Measurements from ENCODE around the gene SPATA20. TPM values are rescaled to one million over a fixed set of nuclear protein-coding genes. Genes with fewer than 3 reads are reported as not detected.
A peak's percentile ranks its signal among the peaks of the same experiment; 100 is the strongest.

Gene SPATA20
- total RNA-seq, 1 experiment from 2014 or later: 59.6 TPM

GRCh38 chr17:50534222-50534978 lies 12.6 kb upstream of the SPATA20 start:
- no peaks in the 10 kb centered on the region for H3K9me3 ChIP-seq
- peaks cover 15% of the 10 kb centered on the region for H3K27me3 ChIP-seq
- no peaks in the 10 kb centered on the region for H3K36me3 ChIP-seq
- DNase-seq: no peak
- no peak overlapping the region for H3K4me3 ChIP-seq

DNA sequence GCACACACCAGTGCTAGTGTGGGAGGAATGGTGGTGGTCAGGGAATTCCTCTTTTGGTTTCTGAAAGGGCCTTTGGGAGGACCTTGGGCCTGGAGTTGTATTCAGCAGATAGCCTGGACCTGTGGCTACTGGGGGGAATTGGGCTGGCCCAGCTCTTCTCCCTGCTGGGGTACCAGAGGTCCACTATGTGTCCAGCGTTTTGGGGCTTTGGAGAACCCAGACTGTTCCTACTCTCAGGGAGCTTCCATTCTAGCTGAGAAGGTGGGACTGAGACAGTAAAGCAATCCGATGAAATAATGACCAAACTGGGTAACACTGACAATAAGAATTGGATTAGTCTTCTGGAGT lies 12.0 kb upstream of the SPATA20 start:
- no peak for DNase-seq
- Histone ChIP-seq H3K4me3 (no peak overlapping the region), H3K27me3 (peaks cover 14% of the 10 kb centered on the region), H3K36me3 (no peaks in the 10 kb centered on the region), H3K9me3 (no peaks in the 10 kb centered on the region)

DNA sequence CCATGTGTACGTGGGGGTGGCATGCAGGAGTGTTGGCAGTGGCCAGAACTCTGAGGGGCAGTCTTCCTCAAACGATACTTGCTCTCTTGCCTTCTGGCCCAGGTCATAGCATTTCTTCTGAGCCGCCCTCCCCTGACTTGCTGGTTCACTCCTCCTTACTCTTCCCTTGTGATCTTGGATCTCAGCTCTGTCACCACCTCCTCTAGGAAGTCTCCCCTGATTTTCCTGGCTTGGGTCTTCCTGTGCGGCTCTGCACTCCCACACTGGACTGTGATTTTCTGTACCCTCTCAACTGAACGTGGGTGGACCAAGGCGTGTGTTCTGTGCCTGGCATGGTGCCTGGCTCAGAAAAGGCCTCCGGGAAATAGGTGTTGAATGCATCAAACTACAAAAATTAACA lies 11.6 kb upstream of the SPATA20 start:
- Histone ChIP-seq H3K36me3 (no peaks in the 10 kb centered on the region), H3K9me3 (no peaks in the 10 kb centered on the region), H3K27me3 (peaks cover 11% of the 10 kb centered on the region), H3K4me3 (no peak overlapping the region)
- no peak for DNase-seq

DNA sequence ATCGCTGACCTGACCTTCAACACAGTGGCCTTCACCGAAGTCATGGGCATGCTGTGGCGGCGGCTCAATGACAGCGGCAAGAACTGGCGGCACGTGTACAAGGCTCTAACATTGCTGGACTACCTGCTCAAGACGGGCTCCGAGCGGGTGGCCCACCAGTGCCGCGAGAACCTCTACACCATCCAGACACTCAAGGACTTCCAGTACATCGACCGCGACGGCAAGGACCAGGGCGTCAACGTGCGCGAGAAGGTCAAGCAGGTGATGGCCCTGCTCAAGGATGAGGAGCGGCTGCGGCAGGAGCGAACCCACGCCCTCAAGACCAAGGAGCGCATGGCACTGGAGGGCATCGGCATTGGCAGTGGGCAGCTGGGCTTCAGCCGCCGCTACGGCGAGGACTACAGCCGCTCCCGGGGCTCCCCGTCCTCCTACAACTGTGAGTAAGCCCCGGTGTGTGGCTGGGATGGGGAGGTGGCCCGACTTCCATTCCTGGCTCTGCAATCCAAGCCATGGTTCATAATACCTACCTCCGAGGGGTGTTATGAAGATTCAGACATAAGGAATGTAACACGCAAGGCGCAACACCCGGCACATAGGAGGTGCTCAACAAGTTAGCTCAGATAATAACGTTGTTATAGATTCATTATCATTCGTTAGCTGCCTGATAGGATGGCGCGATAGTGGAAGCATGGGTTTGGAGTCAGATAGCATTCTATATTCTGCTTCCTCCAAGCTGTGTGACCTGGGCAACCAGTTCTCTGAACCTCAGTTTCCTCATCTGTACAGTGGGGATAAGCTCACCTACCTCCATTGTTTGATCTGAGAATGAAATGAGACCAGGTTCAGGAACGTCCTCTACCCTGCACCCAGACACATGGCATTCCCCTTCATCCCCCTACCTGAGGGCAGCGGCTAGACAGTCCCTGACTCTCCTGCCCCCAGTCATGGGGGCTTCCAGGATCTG lies 10.0 kb upstream of the SPATA20 start:
- H3K9me3 ChIP-seq: no peaks in the 10 kb centered on the region
- DNase-seq: no peak

DNA sequence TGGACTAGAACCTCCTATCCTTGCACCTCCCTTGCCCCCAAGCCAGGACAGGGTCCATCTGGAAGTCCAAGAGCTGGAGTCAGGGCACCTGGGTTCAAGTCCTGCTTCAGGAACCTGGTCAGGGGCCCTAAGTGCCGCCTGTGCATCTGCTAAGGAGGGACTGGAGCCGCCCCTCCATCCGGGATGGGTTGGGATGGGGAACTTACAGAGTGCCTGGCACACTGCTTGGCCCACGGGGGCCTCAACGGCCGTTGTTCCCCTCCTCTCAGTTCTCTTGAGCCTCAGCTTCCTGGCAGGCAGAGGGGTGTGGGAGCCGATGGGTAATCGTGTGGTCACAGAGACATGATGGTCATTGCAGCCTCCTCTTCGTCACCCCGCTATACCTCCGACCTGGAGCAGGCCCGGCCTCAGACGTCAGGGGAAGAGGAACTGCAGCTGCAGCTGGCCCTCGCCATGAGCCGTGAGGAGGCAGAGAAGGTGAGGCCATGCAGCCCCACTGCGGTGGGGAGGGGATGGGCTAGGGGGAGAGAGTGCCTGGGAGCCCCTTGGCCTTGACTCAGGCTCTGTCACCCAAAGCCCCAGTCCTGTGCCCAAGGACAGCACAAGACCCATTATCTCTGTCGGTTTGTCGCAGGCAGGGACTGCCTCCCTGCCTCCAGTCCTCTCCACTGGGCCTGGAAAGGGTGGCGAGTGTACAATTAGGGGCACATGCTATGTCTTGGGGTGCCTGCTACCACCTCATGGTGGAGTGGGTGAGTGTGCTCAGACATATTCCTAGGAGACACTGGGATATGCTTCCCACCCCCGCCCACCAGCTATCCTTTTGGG lies 9.0 kb upstream of the SPATA20 start:
- Histone ChIP-seq H3K36me3 (no peaks in the 10 kb centered on the region), H3K27me3 (peaks cover 3% of the 10 kb centered on the region; the same call in 1 of the 2 replicates), H3K9me3 (no peaks in the 10 kb centered on the region), H3K4me3 (no peak overlapping the region)
- DNase-seq: no peak

More for the DNA sequence above, 10.0 kb upstream of the SPATA20 start:
- H3K27me3 ChIP-seq: peaks cover 11% of the 10 kb centered on the region
- no peak overlapping the region for H3K4me3 ChIP-seq
- no peaks in the 10 kb centered on the region for H3K36me3 ChIP-seq

- Histone ChIP-seq H3K9me3 (no peaks in the 10 kb centered on the region), H3K27me3 (no peaks in the 10 kb centered on the region), H3K4me3 (no peak overlapping the region), H3K36me3 (no peaks in the 10 kb centered on the region)
- DNase-seq: no peak
Observed at GRCh38 chr17:50538549-50539410, 8.2 kb upstream of the SPATA20 start.

DNA sequence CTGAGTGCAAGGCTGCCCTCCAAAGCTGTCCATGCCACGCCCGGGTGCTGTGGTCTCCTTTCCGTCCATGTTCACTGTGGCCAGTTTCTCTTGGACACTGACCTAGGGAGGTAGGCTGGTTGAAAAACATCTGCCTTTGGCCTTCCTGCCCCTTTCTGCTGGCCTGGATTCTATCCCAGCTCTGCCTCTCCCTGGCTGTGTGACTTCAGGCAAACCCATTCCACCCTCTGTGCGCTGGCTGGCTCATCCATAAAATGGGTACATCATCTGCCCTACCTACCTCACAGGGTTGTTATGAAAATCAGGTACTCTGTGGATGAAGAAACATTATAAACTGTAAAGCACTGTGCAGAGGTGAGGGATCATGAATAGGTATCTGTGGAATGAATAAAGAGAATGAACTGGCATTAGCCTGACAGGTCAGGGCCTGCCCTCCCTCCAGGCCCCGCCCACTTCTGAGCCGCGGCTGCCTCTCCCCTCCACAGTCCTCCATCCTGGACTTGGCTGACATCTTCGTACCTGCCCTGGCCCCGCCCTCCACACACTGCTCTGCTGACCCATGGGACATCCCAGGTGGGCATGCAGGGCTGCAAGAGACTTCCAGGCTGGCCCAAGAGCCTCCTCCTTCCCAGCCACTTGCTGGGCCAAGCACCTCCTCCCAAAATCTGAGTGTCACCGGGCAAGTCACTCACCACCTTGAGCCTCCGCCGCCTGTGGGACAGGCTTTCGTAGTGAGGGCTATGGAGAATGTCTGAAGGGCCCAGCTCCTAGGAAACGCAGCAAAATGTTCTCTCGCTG lies 7.0 kb upstream of the SPATA20 start:
- Histone ChIP-seq H3K9me3 (no peaks in the 10 kb centered on the region), H3K27me3 (no peaks in the 10 kb centered on the region), H3K36me3 (no peaks in the 10 kb centered on the region), H3K4me3 (no peak overlapping the region)
- DNase-seq: no peak

GRCh38 chr17:50540560-50541401 lies 6.2 kb upstream of the SPATA20 start:
- DNase-seq: no peak
- peak overlapping the region; percentile 55; the same call in 1 of the 2 replicates for H3K4me3 ChIP-seq

GRCh38 chr17:50541402-50541715 lies 5.6 kb upstream of the SPATA20 start:
- no peak for DNase-seq
- no peaks in the 10 kb centered on the region for H3K36me3 ChIP-seq
- H3K9me3 ChIP-seq: no peaks in the 10 kb centered on the region
- H3K4me3 ChIP-seq: peak overlapping the region; percentile 55
- H3K27me3 ChIP-seq: no peaks in the 10 kb centered on the region

More at GRCh38 chr17:50540560-50541401, 6.2 kb upstream of the SPATA20 start:
- no peaks in the 10 kb centered on the region for H3K36me3 ChIP-seq
- H3K27me3 ChIP-seq: no peaks in the 10 kb centered on the region
- no peaks in the 10 kb centered on the region for H3K9me3 ChIP-seq

- DNase-seq: peak; percentile 93
- no peaks in the 10 kb centered on the region for H3K27me3 ChIP-seq
- no peaks in the 10 kb centered on the region for H3K36me3 ChIP-seq
- no peaks in the 10 kb centered on the region for H3K9me3 ChIP-seq
- H3K4me3 ChIP-seq: peak overlapping the region; percentile 55
Observed at GRCh38 chr17:50541716-50542688, 5.0 kb upstream of the SPATA20 start.

DNA sequence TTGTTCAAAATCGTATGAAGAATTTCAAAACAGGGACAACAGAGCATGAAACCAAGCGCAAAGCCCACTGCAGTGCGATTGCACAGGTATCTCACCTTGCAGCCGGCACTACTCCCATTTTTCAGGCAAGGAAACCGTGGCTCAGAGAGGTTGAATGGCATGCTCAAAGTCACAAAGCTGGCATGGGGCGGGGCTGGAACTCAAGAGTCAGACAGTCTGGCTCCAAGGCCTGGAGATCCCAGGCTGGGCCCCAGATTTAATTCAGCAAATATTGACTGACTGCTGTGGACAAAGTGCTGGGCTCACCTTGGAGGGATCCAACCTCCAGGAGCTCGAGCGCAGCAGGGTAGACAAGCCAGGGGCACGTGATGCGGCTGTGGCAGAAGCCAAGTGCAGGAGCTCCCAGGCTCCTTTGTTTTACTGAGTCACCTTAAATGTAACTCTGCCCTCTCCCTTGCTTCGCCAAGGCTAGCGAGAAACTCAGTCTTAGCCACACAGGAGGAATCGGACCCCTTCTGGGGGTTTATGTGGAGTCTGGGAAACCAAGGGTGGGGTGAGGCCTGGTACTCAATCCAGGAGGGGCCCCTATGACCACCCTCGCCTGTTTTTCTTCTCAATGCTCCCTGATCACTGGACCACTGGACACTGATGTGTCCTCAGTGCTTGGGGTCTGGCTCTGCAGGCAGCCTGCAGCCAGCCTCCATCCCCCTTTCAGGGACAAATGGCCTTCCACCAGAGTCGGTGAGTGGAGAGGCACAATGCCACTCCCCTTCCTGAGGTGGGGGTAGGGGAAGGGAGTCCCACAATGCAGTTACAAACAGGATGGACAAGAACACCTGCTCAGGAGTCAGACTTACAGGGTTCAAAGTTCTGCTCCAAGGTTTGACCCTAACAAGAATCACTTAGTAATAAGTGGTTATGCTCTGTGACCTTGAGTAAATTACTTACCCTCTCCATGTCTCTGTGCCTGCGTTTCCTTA lies 3.9 kb upstream of the SPATA20 start:
- H3K9me3 ChIP-seq: no peaks in the 10 kb centered on the region
- DNase-seq: peak; percentile 47
- no peaks in the 10 kb centered on the region for H3K36me3 ChIP-seq
- H3K4me3 ChIP-seq: peak overlapping the region; percentile 55
- no peaks in the 10 kb centered on the region for H3K27me3 ChIP-seq

GRCh38 chr17:50544516-50544915 lies 2.5 kb upstream of the SPATA20 start:
- DNase-seq: no peak
- no peaks in the 10 kb centered on the region for H3K9me3 ChIP-seq
- H3K36me3 ChIP-seq: peaks cover 10% of the 10 kb centered on the region
- H3K27me3 ChIP-seq: no peaks in the 10 kb centered on the region
- H3K4me3 ChIP-seq: no peak overlapping the region

DNA sequence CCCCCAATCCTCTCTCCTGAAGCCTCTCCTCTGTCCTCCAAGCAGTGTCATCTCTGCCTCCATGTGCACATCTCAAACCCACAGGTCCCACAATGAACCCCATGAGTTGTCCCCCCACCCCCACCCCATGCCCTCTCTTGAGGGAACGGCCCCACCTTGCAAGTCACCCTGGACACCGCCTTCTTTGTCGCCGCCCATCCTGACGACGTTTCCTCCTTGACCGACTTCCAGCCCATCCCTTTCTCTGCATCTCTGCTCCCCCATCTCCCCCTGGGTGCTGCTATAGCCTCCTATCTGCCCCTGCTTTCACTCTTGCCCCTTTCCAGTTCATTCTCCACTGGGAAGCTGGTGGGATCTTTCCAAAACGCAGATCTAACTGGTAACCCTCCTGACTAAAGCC lies 1.7 kb upstream of the SPATA20 start:
- no peak for DNase-seq
- no peaks in the 10 kb centered on the region for H3K27me3 ChIP-seq
- peaks cover 16% of the 10 kb centered on the region for H3K36me3 ChIP-seq
- H3K9me3 ChIP-seq: no peaks in the 10 kb centered on the region
- no peak overlapping the region for H3K4me3 ChIP-seq

All from MG63 (cell line).